CD4-positive, alpha-beta memory T cell (primary cell): ENCODE measurements around the gene FAM83F. TPM values are rescaled to one million over a fixed set of nuclear protein-coding genes. Genes with fewer than 3 reads are reported as not detected.
A peak's percentile ranks its signal among the peaks of the same experiment; 100 is the strongest.

ENCODE experiments used
- CTCF ChIA-PET: fragments of 350-600 bp; sonication (Branson Sonifier 250); formaldehyde crosslinking; loops from one replicate; lab custom pipeline; 2021; ENCODE audit warnings: inconsistent platforms; ENCODE audit not compliant: partially characterized antibody; lab: Charles Lee
- POLR2A ChIA-PET: fragments of 350-600 bp; sonication (Branson Sonifier 250); formaldehyde crosslinking; loops from one replicate; lab custom pipeline; 2021; ENCODE audit not compliant: partially characterized antibody; lab: Charles Lee
- DNase-seq, 5 donors: peaks; one replicate each; pipeline versions ENCODE4 v3.0.0 to v3.0.0-alpha.2; 2020 to 2022; ENCODE audit warnings: mixed read lengths in 1 of 5
- H3K27ac ChIP-seq: one replicate; pipeline ENCODE4 v1.7.0; 2013; ENCODE audit warnings: low read depth, low read length
- H3K27me3 ChIP-seq: 2 replicates; pipeline ENCODE4 v1.7.0; 2013; ENCODE audit warnings: mild to moderate bottlenecking, low read length, moderate library complexity; ENCODE audit not compliant: insufficient read depth
- H3K36me3 ChIP-seq: 2 replicates; pipeline ENCODE4 v1.7.0; 2013; ENCODE audit warnings: mild to moderate bottlenecking, low read length, moderate library complexity; ENCODE audit not compliant: insufficient read depth
- H3K4me1 ChIP-seq: 2 replicates; pipeline ENCODE4 v1.7.0; 2013; ENCODE audit warnings: mild to moderate bottlenecking, low read length, moderate library complexity; ENCODE audit not compliant: insufficient read depth
- H3K4me3 ChIP-seq, 2 donors: one replicate each; pipeline ENCODE4 v1.7.0; 2013; ENCODE audit warnings: low read length in 2 of 2, mild to moderate bottlenecking in 1 of 2
- H3K9me3 ChIP-seq, 2 donors: one replicate each; pipeline ENCODE4 v1.7.0; 2013; ENCODE audit warnings: low read length in 2 of 2, control low read depth in 1 of 2; ENCODE audit not compliant: control insufficient read depth in 1 of 2
- H3K27ac Mint-ChIP-seq, 7 donors: one replicate each; pipeline ENCODE4 v1.8.0; 2020 to 2021; ENCODE audit warnings: mixed read lengths in 7 of 7, mild to moderate bottlenecking in 6 of 7, inconsistent platforms in 3 of 7, moderate library complexity in 3 of 7
- H3K27me3 Mint-ChIP-seq, 2 donors: one replicate each; pipeline ENCODE4 v1.8.0; 2020 to 2021; ENCODE audit warnings: mixed read lengths in 2 of 2
- H3K36me3 Mint-ChIP-seq, 2 donors: one replicate each; pipeline ENCODE4 v1.8.0; 2020 to 2021; ENCODE audit warnings: mixed read lengths in 2 of 2, inconsistent platforms in 1 of 2, mild to moderate bottlenecking in 1 of 2
- H3K4me1 Mint-ChIP-seq, 4 donors: one replicate each; pipeline ENCODE4 v1.8.0; 2020 to 2021; ENCODE audit warnings: mixed read lengths in 4 of 4, mild to moderate bottlenecking in 1 of 4
- H3K4me3 Mint-ChIP-seq, 8 donors: one replicate each; pipeline ENCODE4 v1.8.0; 2020 to 2021; ENCODE audit warnings: mixed read lengths in 8 of 8, mild to moderate bottlenecking in 7 of 8, moderate library complexity in 6 of 8, inconsistent platforms in 3 of 8
- H3K9me3 Mint-ChIP-seq, 8 donors: one replicate each; pipeline ENCODE4 v1.8.0; 2020 to 2021; ENCODE audit warnings: mixed read lengths in 8 of 8, mild to moderate bottlenecking in 5 of 8, inconsistent platforms in 3 of 8, moderate library complexity in 1 of 8
- intact Hi-C: fragments of 100-400 bp; cut with micrococcal nuclease; formaldehyde crosslinking; loops from one replicate; pipeline ENCODE4 v1.15.1; 2023
- polyA plus RNA-seq, 2 donors: library from polyadenylated mRNA; unstranded; fragments of 300-500 nt; fragmentation: Illumina TruSeq; gene quantifications; one replicate each; pipeline ENCODE4 v1.2.3, GENCODE V29; 2021
- total RNA-seq, 2 experiments: library from RNA; stranded (reverse); gene quantifications; one replicate each; pipeline ENCODE4 v1.2.3, GENCODE V29; 2021

FAM83F gene
- total and polyA plus RNA-seq, 4 experiments from 2014 or later: 0.29 TPM; not detected in 3

- no peak overlapping the region for H3K4me3 Mint-ChIP-seq
- no peak overlapping the region for H3K27ac ChIP-seq
- H3K9me3 ChIP-seq: no peaks in the 10 kb centered on the region
- CTCF ChIA-PET: interaction anchor here (1.2 to 1.6 kb wide), 2 partner anchors 9 to 501 kb away, joined by 4 to 7 read pairs; partner anchors contain the start of gene RPS19BP1
- H3K36me3 ChIP-seq: no peaks in the 10 kb centered on the region
- no peak overlapping the region for H3K27ac Mint-ChIP-seq
- no peaks in the 10 kb centered on the region for H3K27me3 ChIP-seq
- intact Hi-C loops: no loop called here
- H3K4me3 ChIP-seq: no peak overlapping the region
- H3K27me3 Mint-ChIP-seq: peaks cover 7 to 11% of the 10 kb centered on the region in 2 donors
- POLR2A ChIA-PET: interaction anchor here (2.0 kb wide), 1 partner anchor 10 kb away, joined by 9 read pairs; no protein-coding TSS in a partner anchor
- H3K4me1 Mint-ChIP-seq: peaks cover 0 to 5% (median 3%) of the 10 kb centered on the region in 4 donors
- DNase-seq: no peak
- H3K4me1 ChIP-seq: peaks cover 4% of the 10 kb centered on the region
- no peaks in the 10 kb centered on the region for H3K9me3 Mint-ChIP-seq
- no peaks in the 10 kb centered on the region for H3K36me3 Mint-ChIP-seq
These were observed 39.0 kb downstream of the FAM83F start for GRCh38 chr22:40033586-40034380.

DNA sequence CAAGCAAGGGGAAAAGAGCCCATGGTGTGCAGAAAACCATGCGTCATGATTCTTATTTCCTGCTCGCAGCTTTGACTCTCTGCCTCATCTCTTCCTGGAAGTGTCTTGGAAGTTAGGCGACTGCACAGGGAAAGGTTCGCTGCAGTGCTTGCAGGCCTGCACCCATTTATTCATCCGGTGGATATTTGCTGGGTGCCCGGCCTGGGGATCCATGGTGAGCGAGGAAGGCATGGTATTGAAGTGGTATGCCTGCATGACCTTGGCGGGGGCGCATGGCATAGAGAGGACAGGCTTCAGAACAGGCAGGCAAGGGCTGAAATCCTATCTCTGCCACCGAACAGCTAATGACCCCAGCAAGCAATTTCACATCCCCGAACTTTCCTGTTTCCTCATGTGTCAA is 40.6 kb downstream of the FAM83F start:
- POLR2A ChIA-PET: interaction anchor here (1.9 kb wide), 1 partner anchor 9 kb away, joined by 9 read pairs; no protein-coding TSS in a partner anchor
- DNase-seq: no peak
- Histone ChIP-seq H3K27me3 (no peaks in the 10 kb centered on the region), H3K4me1 (peaks cover 4% of the 10 kb centered on the region), H3K4me3 (no peak overlapping the region), H3K36me3 (no peaks in the 10 kb centered on the region), H3K9me3 (no peaks in the 10 kb centered on the region), H3K27ac (no peak overlapping the region)
- no peak overlapping the region for H3K4me3 Mint-ChIP-seq
- intact Hi-C loops: no loop called here
- peaks cover 11 to 19% of the 10 kb centered on the region in 2 donors for H3K27me3 Mint-ChIP-seq
- peaks cover 0 to 5% (median 3%) of the 10 kb centered on the region in 4 donors for H3K4me1 Mint-ChIP-seq
- H3K27ac Mint-ChIP-seq: no peak overlapping the region
- CTCF ChIA-PET: interaction anchor here (0.6 to 3.6 kb wide), 6 partner anchors 9 to 636 kb away, joined by 3 to 21 read pairs (median 8); partner anchors contain the start of gene TAB1
- H3K36me3 Mint-ChIP-seq: no peaks in the 10 kb centered on the region
- H3K9me3 Mint-ChIP-seq: no peaks in the 10 kb centered on the region

DNA sequence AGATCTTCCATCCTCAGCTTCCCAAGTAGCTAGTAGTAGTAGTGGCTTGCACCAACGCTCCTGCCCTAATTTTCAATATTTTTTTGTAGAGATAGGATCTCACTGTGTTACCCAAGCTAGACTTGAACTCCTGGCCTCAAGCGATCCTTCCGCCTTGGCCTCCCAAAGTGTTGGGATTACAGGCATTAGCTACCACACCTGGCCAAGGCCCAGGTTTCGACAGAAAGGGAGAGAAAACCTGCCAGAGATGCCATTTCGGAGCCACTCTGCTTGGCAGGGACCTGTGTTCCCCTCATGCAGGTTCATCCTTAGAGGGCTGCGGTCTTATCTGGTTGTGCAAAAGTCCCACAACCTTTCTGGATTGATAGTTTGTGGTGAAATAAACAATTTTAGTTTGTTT is 41.4 kb downstream of the FAM83F start:
- no peak for DNase-seq
- H3K9me3 ChIP-seq: no peaks in the 10 kb centered on the region
- Mint-ChIP-seq H3K27me3 (peaks cover 11 to 19% of the 10 kb centered on the region in 2 donors), H3K4me3 (peak overlapping the region in 1 of 8 donors; percentile 48), H3K36me3 (no peaks in the 10 kb centered on the region), H3K27ac (no peak overlapping the region), H3K9me3 (no peaks in the 10 kb centered on the region), H3K4me1 (peaks cover 0 to 2% (median under 1%) of the 10 kb centered on the region in 4 donors)
- CTCF ChIA-PET: interaction anchor here (0.6 to 3.6 kb wide), 9 partner anchors 8 to 637 kb away, joined by 3 to 21 read pairs (median 4); partner anchors contain the start of gene TAB1
- no peak overlapping the region for H3K4me3 ChIP-seq
- no peaks in the 10 kb centered on the region for H3K36me3 ChIP-seq
- no peaks in the 10 kb centered on the region for H3K4me1 ChIP-seq
- no peak overlapping the region for H3K27ac ChIP-seq
- H3K27me3 ChIP-seq: no peaks in the 10 kb centered on the region
- POLR2A ChIA-PET: interaction anchor here (1.0 to 1.9 kb wide), 4 partner anchors 8 to 502 kb away, joined by 3 to 9 read pairs (median 4); no protein-coding TSS in a partner anchor
- intact Hi-C loops: loop anchor here (1.0 kb wide), 1 partner anchor 541 kb away; no protein-coding TSS in a partner anchor

DNA sequence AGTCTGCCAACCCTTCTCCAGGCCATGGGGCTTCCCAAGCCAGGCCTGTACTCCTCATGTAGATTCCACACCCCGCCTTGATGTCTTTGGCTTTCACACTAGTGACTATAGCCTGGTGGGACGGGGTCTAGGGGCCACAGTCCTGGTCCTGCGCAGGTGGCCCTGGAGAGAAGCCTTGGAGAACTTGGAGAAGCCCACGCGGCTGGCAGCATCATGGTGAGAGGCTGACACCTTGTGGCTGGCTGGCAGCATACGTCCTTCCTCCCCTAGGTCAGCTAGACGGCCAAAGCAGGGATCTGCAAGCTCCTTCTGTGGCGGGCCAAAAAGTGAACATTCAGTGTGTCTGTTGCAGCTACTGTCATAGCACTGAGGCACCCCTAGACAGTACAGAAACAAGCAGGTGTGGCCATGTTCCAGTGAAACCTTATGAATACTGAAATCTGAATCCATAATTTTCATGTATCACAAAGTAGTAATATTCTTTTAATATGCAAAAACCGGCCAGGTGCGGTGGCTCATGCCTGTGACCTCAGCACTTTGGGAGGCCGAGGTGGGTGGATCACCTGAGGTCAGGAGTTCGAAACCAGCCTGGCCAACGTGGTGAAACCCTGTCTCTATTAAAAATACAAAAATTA is 42.0 kb downstream of the FAM83F start:
- Histone ChIP-seq H3K36me3 (no peaks in the 10 kb centered on the region), H3K27me3 (no peaks in the 10 kb centered on the region), H3K9me3 (no peaks in the 10 kb centered on the region), H3K4me1 (no peaks in the 10 kb centered on the region), H3K4me3 (no peak overlapping the region), H3K27ac (no peak overlapping the region)
- CTCF ChIA-PET: interaction anchor here (1.0 to 3.6 kb wide), 8 partner anchors 12 to 542 kb away, joined by 3 to 21 read pairs (median 5); no protein-coding TSS in a partner anchor
- Mint-ChIP-seq H3K36me3 (no peaks in the 10 kb centered on the region), H3K4me3 (no peak overlapping the region), H3K27ac (no peak overlapping the region), H3K9me3 (no peaks in the 10 kb centered on the region), H3K4me1 (peaks cover 0 to 2% (median under 1%) of the 10 kb centered on the region in 4 donors), H3K27me3 (peaks cover 11 to 19% of the 10 kb centered on the region in 2 donors)
- intact Hi-C loops: loop anchor here (1.0 kb wide), 1 partner anchor 541 kb away; no protein-coding TSS in a partner anchor
- POLR2A ChIA-PET: interaction anchor here (0.6 to 1.9 kb wide), 5 partner anchors 8 to 503 kb away, joined by 3 to 9 read pairs (median 3); no protein-coding TSS in a partner anchor
- DNase-seq: peak in 4 of 5 donors; percentile 29 to 40 (median 34)

GRCh38 chr22:40037320-40037719 is 42.6 kb downstream of the FAM83F start:
- Mint-ChIP-seq H3K4me1 (peaks cover 0 to 2% (median under 1%) of the 10 kb centered on the region in 4 donors), H3K4me3 (no peak overlapping the region), H3K36me3 (no peaks in the 10 kb centered on the region), H3K27me3 (peaks cover 11 to 19% of the 10 kb centered on the region in 2 donors), H3K27ac (peak overlapping the region in 1 of 7 donors; percentile 42), H3K9me3 (no peaks in the 10 kb centered on the region)
- H3K27me3 ChIP-seq: no peaks in the 10 kb centered on the region
- DNase-seq: no peak
- H3K4me3 ChIP-seq: no peak overlapping the region
- H3K9me3 ChIP-seq: no peaks in the 10 kb centered on the region
- ChIA-PET CTCF (interaction anchor here (0.6 to 3.6 kb wide), 7 partner anchors 13 to 543 kb away, joined by 3 to 21 read pairs (median 5); no protein-coding TSS in a partner anchor), POLR2A (interaction anchor here (0.6 to 1.0 kb wide), 3 partner anchors 92 to 503 kb away, joined by 3 to 4 read pairs (median 3); no protein-coding TSS in a partner anchor)
- no peaks in the 10 kb centered on the region for H3K4me1 ChIP-seq
- H3K36me3 ChIP-seq: no peaks in the 10 kb centered on the region
- H3K27ac ChIP-seq: no peak overlapping the region
- intact Hi-C loops: no loop called here

DNA sequence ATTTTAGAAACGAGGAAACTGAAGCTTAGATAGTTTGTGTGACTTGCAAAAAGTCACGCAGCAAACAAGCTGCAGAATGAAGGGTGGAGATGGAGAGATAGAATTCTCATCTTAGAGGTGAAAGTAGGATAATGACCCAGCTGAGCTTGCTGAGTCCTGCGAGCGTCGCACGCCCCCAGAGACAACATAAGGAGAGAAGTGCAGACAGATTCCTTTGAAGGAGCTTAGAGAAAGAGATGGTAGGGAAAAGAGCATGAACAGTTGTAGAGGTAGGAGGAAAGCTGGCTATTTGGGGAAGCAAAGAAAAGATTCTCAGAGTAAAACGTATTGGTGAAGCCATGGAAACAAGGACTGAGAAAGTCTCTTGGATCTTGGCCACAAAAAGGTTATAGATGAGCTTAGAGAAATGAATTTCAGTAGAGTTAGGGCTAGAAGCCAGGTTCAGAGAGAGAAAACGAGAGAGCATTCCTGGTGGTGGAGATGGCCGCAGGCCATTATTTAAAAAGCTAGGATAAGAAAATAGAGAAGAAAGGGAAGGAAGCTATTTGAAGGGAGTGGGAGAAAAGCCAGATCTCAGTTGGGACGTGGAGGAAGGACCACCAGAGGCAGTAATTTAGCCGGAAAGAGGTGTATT is 44.8 kb downstream of the FAM83F start:
- intact Hi-C loops: no loop called here
- peak overlapping the region in 3 of 7 donors; percentile 10 to 39 (median 30) for H3K27ac Mint-ChIP-seq
- no peaks in the 10 kb centered on the region for H3K27me3 ChIP-seq

More for the DNA sequence above, 44.8 kb downstream of the FAM83F start:
- H3K27ac ChIP-seq: no peak overlapping the region
- CTCF ChIA-PET: interaction anchor here (0.7 to 2.7 kb wide), 6 partner anchors 12 to 509 kb away, joined by 3 to 15 read pairs (median 7); no protein-coding TSS in a partner anchor
- Mint-ChIP-seq H3K27me3 (peaks cover 11 to 22% of the 10 kb centered on the region in 2 donors), H3K4me3 (no peak overlapping the region), H3K4me1 (peaks cover 4 to 14% (median 10%) of the 10 kb centered on the region in 4 donors), H3K36me3 (peaks cover 0 to 6% of the 10 kb centered on the region in 2 donors), H3K9me3 (peaks cover 0 to 4% (median 0%) of the 10 kb centered on the region in 8 donors)
- no peak overlapping the region for H3K4me3 ChIP-seq
- POLR2A ChIA-PET: interaction anchor here (0.7 to 1.9 kb wide), 5 partner anchors 14 to 512 kb away, joined by 3 to 4 read pairs (median 3); no protein-coding TSS in a partner anchor
- no peaks in the 10 kb centered on the region for H3K9me3 ChIP-seq
- DNase-seq: no peak
- no peaks in the 10 kb centered on the region for H3K36me3 ChIP-seq
- H3K4me1 ChIP-seq: peaks cover 6% of the 10 kb centered on the region
